Esophagus muscularis mucosa (tissue), 4 donors: ENCODE results near the gene SIRT2. TPM values are rescaled to one million over a fixed set of nuclear protein-coding genes. Genes with fewer than 3 reads are reported as not detected.

ENCODE experiments used
- DNase-seq: peaks from one replicate; pipeline ENCODE4 v3.0.0-alpha.2; 2017; ENCODE audit errors: extremely low spot score
- H3K27ac ChIP-seq, 4 donors: fragments of 200-600 bp; sonication (generic); replicated peaks in 1 of 4; 1 replicate in 3 of 4; 2 replicates in 1 of 4; pipeline ENCODE4 v1.5.1; 2016 to 2019; ENCODE audit warnings: mild to moderate bottlenecking in 1 of 4
- H3K27me3 ChIP-seq, 4 donors: fragments of 200-600 bp; sonication (generic); one replicate each; pipeline versions ENCODE4 v1.5.1 to v1.6.0; 2016 to 2019
- H3K36me3 ChIP-seq, 4 donors: fragments of 200-600 bp; sonication (generic); one replicate each; pipeline ENCODE4 v1.5.1; 2016 to 2019
- H3K4me1 ChIP-seq, 4 donors: fragments of 200-600 bp; sonication (generic); one replicate each; pipeline ENCODE4 v1.5.1; 2016 to 2019
- H3K4me3 ChIP-seq, 4 donors: fragments of 200-600 bp; sonication (generic); 1 replicate in 2 of 4; 2 replicates in 2 of 4; pipeline ENCODE4 v1.5.1; 2016 to 2019; ENCODE audit warnings: mild to moderate bottlenecking in 4 of 4, moderate library complexity in 1 of 4
- H3K9me3 ChIP-seq, 4 donors: fragments of 200-600 bp; sonication (generic); 1 replicate in 3 of 4; 2 replicates in 1 of 4; pipeline ENCODE4 v1.5.1; 2016 to 2019
- EP300 ChIP-seq: sonication (generic); formaldehyde crosslinking; IDR thresholded peaks from one replicate; pipeline ENCODE4 v1.6.1; 2017; ENCODE audit warnings: antibody characterized with exemption
- POLR2A ChIP-seq: fragments of 450-650 bp; IDR thresholded peaks from one replicate; pipeline ENCODE4 v1.6.1; 2017; ENCODE audit warnings: antibody characterized with exemption, moderate library complexity, mild to moderate bottlenecking, low read depth
- POLR2AphosphoS5 ChIP-seq, 2 donors: sonication (generic); formaldehyde crosslinking; IDR thresholded peaks; one replicate each; pipeline ENCODE4 v1.6.1; 2017; ENCODE audit warnings: antibody characterized with exemption in 2 of 2
- WGBS: methylation state at CpG from one replicate; pipeline ENCODE4 v1.1.5; 2018; 5-methylcytosine and 5-hydroxymethylcytosine counted together
- intact Hi-C: fragments of 100-400 bp; cut with DNase I; formaldehyde crosslinking; loops from one replicate; pipeline ENCODE4 v1.15.1; 2023
- total RNA-seq, 4 donors: library from RNA; depleted of rRNA; stranded (reverse); fragments of >200 nt; gene quantifications; one replicate each; pipeline versions ENCODE4 v1.1.0 to v1.2.1, GENCODE V29; 2016
- TF ChIP-seq, protein P1 (sequence below), 3 experiments: fragments of 200-600 bp in 2 of 3; fragments of 450-650 bp in 1 of 3; sonication (generic) in 2 of 3; IDR thresholded peaks; one replicate each; pipeline ENCODE4 v1.5.1; 2017 to 2019; ENCODE audit warnings: antibody characterized with exemption in 3 of 3, mild to moderate bottlenecking in 2 of 3, moderate library complexity in 1 of 3

Gene SIRT2
- total RNA-seq, 4 donors from 2014 or later, result 72.7 to 114 (median 95.0) TPM

DNA sequence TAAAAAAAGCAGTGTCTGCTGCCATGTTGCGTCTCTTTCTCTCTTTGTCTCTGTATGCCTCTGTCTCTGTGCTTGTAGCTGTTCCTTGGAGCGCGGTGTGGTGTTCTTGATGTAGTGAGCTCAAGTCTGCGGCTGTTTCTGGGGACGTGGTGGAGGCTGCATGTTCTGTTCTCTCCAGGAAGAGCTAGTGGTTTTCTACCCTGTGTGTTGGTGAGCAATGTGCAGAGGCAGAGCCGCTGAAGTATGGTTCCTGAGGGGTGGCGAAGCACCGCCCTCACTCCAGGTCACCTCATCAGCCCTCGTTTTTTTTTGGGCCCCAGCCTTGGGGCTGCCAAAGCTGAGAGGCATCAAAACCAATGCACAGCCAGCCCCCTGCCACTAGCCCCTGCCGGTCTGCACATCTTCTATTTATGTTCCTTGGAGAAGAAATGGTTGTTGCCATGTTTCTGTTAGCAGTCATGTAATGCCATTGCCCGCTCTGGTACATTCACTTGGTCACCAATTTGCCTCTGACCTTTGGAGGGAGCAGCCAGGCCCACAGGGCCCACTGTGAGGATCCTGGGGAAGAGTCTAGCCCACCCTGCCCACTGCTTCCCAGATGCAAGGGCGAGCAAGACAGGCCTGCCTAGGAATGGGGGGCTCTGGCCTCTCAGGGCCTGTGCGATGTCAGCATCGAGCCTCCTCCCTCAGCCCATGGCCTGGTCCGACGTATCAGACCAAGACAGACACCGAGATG lies 56.8 kb downstream of the SIRT2 start:
- TF ChIP-seq, protein P1, sequence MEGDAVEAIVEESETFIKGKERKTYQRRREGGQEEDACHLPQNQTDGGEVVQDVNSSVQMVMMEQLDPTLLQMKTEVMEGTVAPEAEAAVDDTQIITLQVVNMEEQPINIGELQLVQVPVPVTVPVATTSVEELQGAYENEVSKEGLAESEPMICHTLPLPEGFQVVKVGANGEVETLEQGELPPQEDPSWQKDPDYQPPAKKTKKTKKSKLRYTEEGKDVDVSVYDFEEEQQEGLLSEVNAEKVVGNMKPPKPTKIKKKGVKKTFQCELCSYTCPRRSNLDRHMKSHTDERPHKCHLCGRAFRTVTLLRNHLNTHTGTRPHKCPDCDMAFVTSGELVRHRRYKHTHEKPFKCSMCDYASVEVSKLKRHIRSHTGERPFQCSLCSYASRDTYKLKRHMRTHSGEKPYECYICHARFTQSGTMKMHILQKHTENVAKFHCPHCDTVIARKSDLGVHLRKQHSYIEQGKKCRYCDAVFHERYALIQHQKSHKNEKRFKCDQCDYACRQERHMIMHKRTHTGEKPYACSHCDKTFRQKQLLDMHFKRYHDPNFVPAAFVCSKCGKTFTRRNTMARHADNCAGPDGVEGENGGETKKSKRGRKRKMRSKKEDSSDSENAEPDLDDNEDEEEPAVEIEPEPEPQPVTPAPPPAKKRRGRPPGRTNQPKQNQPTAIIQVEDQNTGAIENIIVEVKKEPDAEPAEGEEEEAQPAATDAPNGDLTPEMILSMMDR (IDR thresholded peaks at IDR 0.05), result no peak
- TF ChIP-seq EP300 (no peak), POLR2AphosphoS5 (IDR thresholded peaks at IDR 0.05) (no peak), POLR2A (no peak)
- no peak for DNase-seq
- WGBS, result 84% methylated on average over 9 of the region's 17 CpGs
- no peaks in the 10 kb centered on the region for H3K9me3 ChIP-seq
- H3K27ac ChIP-seq, result peak overlapping the region in 1 of 4 donors; percentile 13
- H3K4me3 ChIP-seq, result no peak overlapping the region
- H3K4me1 ChIP-seq, result peaks cover 26 to 62% (median 44%) of the 10 kb centered on the region in 4 donors
- H3K27me3 ChIP-seq, result no peaks in the 10 kb centered on the region
- intact Hi-C loops, result no loop called here
- peaks cover 98 to 100% (median 100%) of the 10 kb centered on the region in 4 donors for H3K36me3 ChIP-seq

DNA sequence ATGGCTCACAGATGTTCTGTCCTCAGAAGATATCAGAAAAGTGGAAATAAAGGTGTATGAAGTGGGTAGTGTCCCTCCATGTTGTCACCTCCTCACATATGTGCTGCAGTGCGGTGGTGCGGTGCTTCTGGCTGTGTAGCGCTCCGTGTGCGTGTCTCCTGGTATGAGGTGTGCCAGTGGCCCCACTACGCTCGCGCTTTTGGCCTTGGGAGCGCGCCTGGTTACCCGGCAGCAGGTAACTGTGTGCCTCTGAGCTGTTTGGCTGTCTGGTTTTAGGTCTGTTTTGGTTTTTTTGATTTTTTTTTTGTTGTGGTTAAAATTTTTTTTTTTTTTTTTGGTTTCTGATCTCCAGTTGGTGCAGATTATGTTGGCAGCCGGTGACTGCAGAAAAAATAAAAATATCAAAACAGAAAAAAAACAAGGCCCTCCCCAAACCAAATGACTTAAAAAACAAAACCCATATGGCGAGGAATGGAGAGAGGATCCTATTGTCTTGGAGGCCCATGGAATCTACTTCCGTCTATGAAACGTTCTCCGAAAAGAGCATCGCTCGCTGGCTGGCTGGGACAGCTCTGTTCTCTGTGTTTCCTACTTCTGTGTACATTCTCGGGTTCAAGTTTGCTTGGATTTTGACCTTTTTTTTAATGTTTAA lies 57.5 kb downstream of the SIRT2 start:
- intact Hi-C loops, result no loop called here
- Histone ChIP-seq H3K36me3 (peaks cover 100% of the 10 kb centered on the region in 4 donors), H3K4me1 (peaks cover 19 to 57% (median 42%) of the 10 kb centered on the region in 4 donors), H3K4me3 (no peak overlapping the region), H3K27ac (peak overlapping the region in 1 of 4 donors; percentile 8), H3K9me3 (no peaks in the 10 kb centered on the region), H3K27me3 (no peaks in the 10 kb centered on the region)
- 92% methylated on average over 19 of the region's 19 CpGs for WGBS
- DNase-seq, result no peak
- TF ChIP-seq EP300 (no peak), POLR2A (no peak), POLR2AphosphoS5 (IDR thresholded peaks at IDR 0.05) (no peak)
- TF ChIP-seq, protein P1 (IDR thresholded peaks at IDR 0.05), result no peak

DNA sequence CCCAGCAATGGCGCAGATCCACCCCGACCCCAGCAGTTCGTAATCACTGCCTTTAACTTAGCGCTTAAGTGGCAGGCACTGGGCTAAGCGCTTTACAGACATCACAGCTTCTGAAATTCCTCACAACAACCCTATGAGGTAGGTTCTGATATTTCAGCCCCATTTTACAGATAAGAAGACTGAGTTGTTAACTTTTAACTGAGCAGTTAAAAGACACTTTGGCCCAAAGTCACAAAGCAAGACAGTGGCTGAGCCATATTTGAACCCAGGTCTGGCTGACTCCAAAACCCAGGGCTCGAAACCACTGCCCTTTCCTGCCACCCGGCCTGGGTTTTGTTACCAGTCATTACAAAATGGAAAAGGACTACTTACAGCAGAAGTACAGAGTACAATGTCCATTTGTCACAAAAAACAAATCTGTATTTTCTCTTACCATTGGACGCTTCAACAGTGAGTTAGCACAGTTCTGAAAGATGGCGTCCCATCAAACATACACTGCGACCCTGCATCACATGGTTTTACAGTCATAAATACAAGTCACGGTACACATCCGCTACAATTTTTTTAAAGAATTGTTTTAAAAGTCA lies 58.1 kb downstream of the SIRT2 start:
- Histone ChIP-seq H3K4me3 (no peak overlapping the region), H3K9me3 (no peaks in the 10 kb centered on the region), H3K27me3 (no peaks in the 10 kb centered on the region), H3K4me1 (peaks cover 15 to 56% (median 42%) of the 10 kb centered on the region in 4 donors), H3K36me3 (peaks cover 100% of the 10 kb centered on the region in 4 donors), H3K27ac (peak overlapping the region in 1 of 4 donors; percentile 10)
- no peak for DNase-seq
- intact Hi-C loops, result no loop called here
- TF ChIP-seq POLR2AphosphoS5 (IDR thresholded peaks at IDR 0.05) (no peak), POLR2A (no peak), EP300 (no peak)
- TF ChIP-seq, protein P1 (IDR thresholded peaks at IDR 0.05), result no peak
- 88% methylated on average over 12 of the region's 12 CpGs for WGBS

DNA sequence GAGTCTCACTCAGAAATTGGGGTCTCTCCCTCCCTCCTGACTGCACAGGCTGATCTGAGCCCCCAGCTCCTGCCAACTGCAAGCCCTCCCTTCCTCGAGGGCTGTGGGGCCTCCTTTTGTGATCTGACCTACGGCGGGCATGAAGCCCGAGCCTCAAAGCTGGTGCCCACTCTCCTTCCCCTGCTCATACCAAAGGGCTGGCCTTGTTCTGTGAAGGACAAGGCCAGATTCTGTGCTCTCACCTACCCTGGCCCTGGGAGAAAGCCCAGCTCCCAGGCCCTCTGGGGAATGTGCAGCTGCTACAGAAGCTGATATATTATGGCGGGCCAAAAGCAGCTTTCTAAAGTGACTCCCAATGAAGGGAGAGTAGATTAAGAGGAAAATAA lies 58.8 kb downstream of the SIRT2 start:
- Histone ChIP-seq H3K9me3 (no peaks in the 10 kb centered on the region), H3K27me3 (no peaks in the 10 kb centered on the region), H3K36me3 (peaks cover 98 to 100% (median 100%) of the 10 kb centered on the region in 4 donors), H3K27ac (peak overlapping the region in 2 of 4 donors; percentile 10 to 36), H3K4me3 (no peak overlapping the region), H3K4me1 (peaks cover 11 to 56% (median 42%) of the 10 kb centered on the region in 4 donors)
- DNase-seq, result no peak
- TF ChIP-seq, protein P1 (IDR thresholded peaks at IDR 0.05), result no peak
- TF ChIP-seq POLR2AphosphoS5 (IDR thresholded peaks at IDR 0.05) (no peak), POLR2A (no peak), EP300 (no peak)
- 81% methylated on average over 5 of the region's 5 CpGs for WGBS
- intact Hi-C loops, result no loop called here
